DND-41 (cell line): ENCODE results near the gene PIK3R3.

Experiments used
- ATAC-seq: fragments of 200-7000 bp; cut with Tn5 transposase; 3 replicates; pipeline ENCODE4 v1.9.1; 2021; ENCODE audit warnings: low read depth; ENCODE audit not compliant: insufficient read depth
- DNase-seq: peaks from one replicate; pipeline ENCODE4 v3.0.0-alpha.2; 2020
- H2AFZ ChIP-seq: 2 replicates; pipeline ENCODE4 v1.6.0; 2012; ENCODE audit warnings: low read depth, low read length
- H3K27ac ChIP-seq: 2 replicates; pipeline ENCODE4 v1.5.1; 2012; ENCODE audit warnings: low read length, inconsistent platforms
- H3K27me3 ChIP-seq: fragments of 200-600 bp; sonication (generic); 2 replicates; pipeline ENCODE4 v1.6.0; 2012; ENCODE audit warnings: low read length, mild to moderate bottlenecking, inconsistent platforms; ENCODE audit not compliant: insufficient read depth, poor library complexity
- H3K36me3 ChIP-seq: 2 replicates; pipeline ENCODE4 v1.5.1; 2012; ENCODE audit warnings: low read length, inconsistent platforms; ENCODE audit not compliant: insufficient read depth
- H3K4me1 ChIP-seq: 2 replicates; pipeline ENCODE4 v1.5.1; 2012; ENCODE audit warnings: mild to moderate bottlenecking, low read length; ENCODE audit not compliant: insufficient read depth
- H3K4me2 ChIP-seq: 2 replicates; pipeline ENCODE4 v1.6.0; 2012; ENCODE audit warnings: mild to moderate bottlenecking, moderate library complexity, low read length, inconsistent platforms; ENCODE audit not compliant: insufficient read depth
- H3K4me3 ChIP-seq, 2 experiments: fragments of 200-600 bp in 1 of 2; shearing (Covaris generic) in 1 of 2; 2 replicates each; pipeline ENCODE4 v1.5.1; 2012 to 2016; ENCODE audit warnings: inconsistent platforms in 2 of 2, low read length in 2 of 2, mild to moderate bottlenecking in 2 of 2, low read depth in 1 of 2, moderate library complexity in 1 of 2
- H3K79me2 ChIP-seq: 2 replicates; pipeline ENCODE4 v1.6.0; 2012; ENCODE audit warnings: low read length, inconsistent platforms; ENCODE audit not compliant: insufficient read depth
- H3K9ac ChIP-seq: 2 replicates; pipeline ENCODE4 v1.6.0; 2012; ENCODE audit warnings: low read depth, mild to moderate bottlenecking, inconsistent platforms, low read length, moderate library complexity
- H3K9me3 ChIP-seq: 2 replicates; pipeline ENCODE4 v1.5.1; 2012; ENCODE audit warnings: low read length, moderate library complexity, mild to moderate bottlenecking, inconsistent platforms; ENCODE audit not compliant: insufficient read depth, severe bottlenecking
- H4K20me1 ChIP-seq: 2 replicates; pipeline ENCODE4 v1.6.0; 2012; ENCODE audit warnings: low read length; ENCODE audit not compliant: insufficient read depth
- CTCF ChIP-seq: IDR thresholded peaks from 2 replicates; pipeline ENCODE4 v1.5.1; 2012; ENCODE audit warnings: borderline replicate concordance, low read length, moderate library complexity, mild to moderate bottlenecking; ENCODE audit not compliant: poor library complexity, severe bottlenecking; ENCODE audit errors: extremely low read depth
- EZH2 ChIP-seq: IDR thresholded peaks from 3 replicates; pipeline ENCODE4 v1.6.1; 2012; ENCODE audit warnings: borderline replicate concordance, low read depth, mild to moderate bottlenecking, moderate library complexity, low read length, inconsistent platforms; ENCODE audit not compliant: severe bottlenecking

Gene PIK3R3

GRCh38 chr1:46081619-46082018 is 50.8 kb downstream of the PIK3R3 start:
- Histone ChIP-seq H3K9me3 (peaks cover 4% of the 10 kb centered on the region), H3K9ac (no peak overlapping the region), H3K4me2 (no peak overlapping the region), H2AFZ (no peak overlapping the region), H3K4me3 (no peak overlapping the region), H3K79me2 (peaks cover 18% of the 10 kb centered on the region; the same call in 1 of the 2 replicates), H3K36me3 (peaks cover 9% of the 10 kb centered on the region; the same call in 1 of the 2 replicates), H3K27me3 (no peaks in the 10 kb centered on the region), H3K4me1 (no peaks in the 10 kb centered on the region), H3K27ac (no peak overlapping the region), H4K20me1 (no peaks in the 10 kb centered on the region)
- DNase-seq (no peak), ATAC-seq (no peak)
- TF ChIP-seq CTCF (no peak), EZH2 (no peak)

- ATAC-seq = no peak
- Histone ChIP-seq H2AFZ (no peak overlapping the region), H3K4me3 (no peak overlapping the region), H3K79me2 (peaks cover 16% of the 10 kb centered on the region; the same call in 1 of the 2 replicates), H3K4me2 (no peak overlapping the region), H4K20me1 (no peaks in the 10 kb centered on the region), H3K27ac (no peak overlapping the region), H3K9me3 (peaks cover 4% of the 10 kb centered on the region), H3K9ac (no peak overlapping the region), H3K36me3 (peaks cover 13% of the 10 kb centered on the region; the same call in 1 of the 2 replicates), H3K4me1 (no peaks in the 10 kb centered on the region), H3K27me3 (no peaks in the 10 kb centered on the region)
- TF ChIP-seq CTCF = no peak
- TF ChIP-seq EZH2 = no peak
- no peak for DNase-seq
These were observed 51.2 kb downstream of the PIK3R3 start for GRCh38 chr1:46081206-46081605.

- Histone ChIP-seq H3K4me2 (no peak overlapping the region), H3K9me3 (peaks cover 4% of the 10 kb centered on the region), H3K36me3 (peaks cover 22% of the 10 kb centered on the region), H3K9ac (no peak overlapping the region), H3K4me3 (no peak overlapping the region), H3K4me1 (no peaks in the 10 kb centered on the region), H3K27ac (no peak overlapping the region), H3K79me2 (peaks cover 14% of the 10 kb centered on the region; the same call in 1 of the 2 replicates), H2AFZ (no peak overlapping the region), H3K27me3 (no peaks in the 10 kb centered on the region), H4K20me1 (no peaks in the 10 kb centered on the region)
- DNase-seq (no peak), ATAC-seq (no peak)
- no peak for TF ChIP-seq EZH2
- TF ChIP-seq CTCF = no peak
These were observed 52.2 kb downstream of the PIK3R3 start for GRCh38 chr1:46080257-46080656.

GRCh38 chr1:46077644-46078043 is 54.8 kb downstream of the PIK3R3 start:
- Histone ChIP-seq H3K27ac (no peak overlapping the region), H4K20me1 (no peaks in the 10 kb centered on the region), H3K4me3 (no peak overlapping the region), H3K4me1 (no peaks in the 10 kb centered on the region), H3K27me3 (no peaks in the 10 kb centered on the region), H3K36me3 (peaks cover 34% of the 10 kb centered on the region), H3K9me3 (no peaks in the 10 kb centered on the region), H3K9ac (no peak overlapping the region), H3K79me2 (peaks cover 1% of the 10 kb centered on the region; the same call in 1 of the 2 replicates), H2AFZ (no peak overlapping the region), H3K4me2 (no peak overlapping the region)
- TF ChIP-seq CTCF = no peak
- TF ChIP-seq EZH2 = no peak
- DNase-seq = no peak
- no peak for ATAC-seq
